Stimulated activated naive CD8-positive, alpha-beta T cell treated with anti-CD3 and anti-CD28 coated beads, Interleukin-15, Interleukin-2, amounts not matched to agents 100 ng/mL and 50 ng/mL, for 24 hours (primary cell): ENCODE results near the gene STARD13.

Experiments
- H3K27ac Mint-ChIP-seq: one replicate; pipeline ENCODE4 v1.8.0; 2021; ENCODE audit warnings: mild to moderate bottlenecking, mixed read lengths
- H3K27me3 Mint-ChIP-seq: one replicate; pipeline ENCODE4 v1.8.0; 2021; ENCODE audit warnings: mixed read lengths
- H3K36me3 Mint-ChIP-seq: one replicate; pipeline ENCODE4 v1.8.0; 2021; ENCODE audit warnings: low read depth, mixed read lengths
- H3K4me1 Mint-ChIP-seq: one replicate; pipeline ENCODE4 v1.8.0; 2021; ENCODE audit warnings: low read depth, mixed read lengths
- H3K4me3 Mint-ChIP-seq: one replicate; pipeline ENCODE4 v1.8.0; 2021; ENCODE audit warnings: mild to moderate bottlenecking, mixed read lengths
- H3K9me3 Mint-ChIP-seq: one replicate; pipeline ENCODE4 v1.8.0; 2021; ENCODE audit warnings: mixed read lengths

STARD13 gene

GRCh38 chr13:33219926-33220325 lies 65.6 kb downstream of the STARD13 start:
- Mint-ChIP-seq H3K36me3 (no peaks in the 10 kb centered on the region), H3K27me3 (no peaks in the 10 kb centered on the region), H3K4me3 (no peak overlapping the region), H3K27ac (no peak overlapping the region), H3K4me1 (no peaks in the 10 kb centered on the region), H3K9me3 (no peaks in the 10 kb centered on the region)

- Mint-ChIP-seq H3K4me3 (no peak overlapping the region), H3K9me3 (no peaks in the 10 kb centered on the region), H3K4me1 (no peaks in the 10 kb centered on the region), H3K36me3 (no peaks in the 10 kb centered on the region), H3K27ac (no peak overlapping the region), H3K27me3 (no peaks in the 10 kb centered on the region)
Observed at GRCh38 chr13:33218426-33218825, 67.1 kb downstream of the STARD13 start.

- no peaks in the 10 kb centered on the region for H3K27me3 Mint-ChIP-seq
- no peak overlapping the region for H3K27ac Mint-ChIP-seq
- H3K4me1 Mint-ChIP-seq: no peaks in the 10 kb centered on the region
- H3K36me3 Mint-ChIP-seq: no peaks in the 10 kb centered on the region
- H3K4me3 Mint-ChIP-seq: no peak overlapping the region
- no peaks in the 10 kb centered on the region for H3K9me3 Mint-ChIP-seq
Observed at GRCh38 chr13:33218020-33218419, 67.5 kb downstream of the STARD13 start.

- H3K36me3 Mint-ChIP-seq: no peaks in the 10 kb centered on the region
- no peak overlapping the region for H3K4me3 Mint-ChIP-seq
- H3K9me3 Mint-ChIP-seq: no peaks in the 10 kb centered on the region
- no peaks in the 10 kb centered on the region for H3K27me3 Mint-ChIP-seq
- H3K4me1 Mint-ChIP-seq: no peaks in the 10 kb centered on the region
- H3K27ac Mint-ChIP-seq: no peak overlapping the region
Observed at GRCh38 chr13:33217256-33217655, 68.3 kb downstream of the STARD13 start.

- Mint-ChIP-seq H3K4me1 (no peaks in the 10 kb centered on the region), H3K27ac (no peak overlapping the region), H3K9me3 (no peaks in the 10 kb centered on the region), H3K36me3 (no peaks in the 10 kb centered on the region), H3K27me3 (no peaks in the 10 kb centered on the region), H3K4me3 (no peak overlapping the region)
Observed at GRCh38 chr13:33213797-33214196, 71.8 kb downstream of the STARD13 start.

GRCh38 chr13:33213024-33213768 lies 72.4 kb downstream of the STARD13 start:
- no peak overlapping the region for H3K27ac Mint-ChIP-seq
- H3K4me3 Mint-ChIP-seq: no peak overlapping the region
- no peaks in the 10 kb centered on the region for H3K9me3 Mint-ChIP-seq
- no peaks in the 10 kb centered on the region for H3K27me3 Mint-ChIP-seq
- no peaks in the 10 kb centered on the region for H3K4me1 Mint-ChIP-seq
- H3K36me3 Mint-ChIP-seq: no peaks in the 10 kb centered on the region

GRCh38 chr13:33212396-33212795 lies 73.2 kb downstream of the STARD13 start:
- H3K27me3 Mint-ChIP-seq: no peaks in the 10 kb centered on the region
- H3K27ac Mint-ChIP-seq: no peak overlapping the region
- H3K4me1 Mint-ChIP-seq: no peaks in the 10 kb centered on the region
- H3K4me3 Mint-ChIP-seq: no peak overlapping the region
- no peaks in the 10 kb centered on the region for H3K36me3 Mint-ChIP-seq
- H3K9me3 Mint-ChIP-seq: no peaks in the 10 kb centered on the region

- Mint-ChIP-seq H3K9me3 (no peaks in the 10 kb centered on the region), H3K4me1 (peaks cover 9% of the 10 kb centered on the region), H3K27ac (no peak overlapping the region), H3K36me3 (no peaks in the 10 kb centered on the region), H3K27me3 (no peaks in the 10 kb centered on the region), H3K4me3 (no peak overlapping the region)
Observed at GRCh38 chr13:33210090-33210489, 75.5 kb downstream of the STARD13 start.

- Mint-ChIP-seq H3K36me3 (no peaks in the 10 kb centered on the region), H3K4me1 (peaks cover 14% of the 10 kb centered on the region), H3K27me3 (peaks cover 7% of the 10 kb centered on the region), H3K27ac (no peak overlapping the region), H3K9me3 (no peaks in the 10 kb centered on the region), H3K4me3 (no peak overlapping the region)
Observed at GRCh38 chr13:33208290-33209220, 77.0 kb downstream of the STARD13 start.

- H3K36me3 Mint-ChIP-seq: no peaks in the 10 kb centered on the region
Observed at GRCh38 chr13:33207615-33207961, 78.0 kb downstream of the STARD13 start.

GRCh38 chr13:33206945-33207614 lies 78.5 kb downstream of the STARD13 start:
- Mint-ChIP-seq H3K4me1 (peaks cover 23% of the 10 kb centered on the region), H3K36me3 (no peaks in the 10 kb centered on the region), H3K9me3 (no peaks in the 10 kb centered on the region), H3K27me3 (peaks cover 14% of the 10 kb centered on the region), H3K4me3 (no peak overlapping the region), H3K27ac (no peak overlapping the region)

More at GRCh38 chr13:33207615-33207961, 78.0 kb downstream of the STARD13 start:
- H3K4me1 Mint-ChIP-seq: peaks cover 19% of the 10 kb centered on the region
- H3K27ac Mint-ChIP-seq: no peak overlapping the region
- H3K9me3 Mint-ChIP-seq: no peaks in the 10 kb centered on the region
- no peak overlapping the region for H3K4me3 Mint-ChIP-seq
- peaks cover 9% of the 10 kb centered on the region for H3K27me3 Mint-ChIP-seq

GRCh38 chr13:33206425-33206824 lies 79.1 kb downstream of the STARD13 start:
- Mint-ChIP-seq H3K36me3 (no peaks in the 10 kb centered on the region), H3K9me3 (no peaks in the 10 kb centered on the region), H3K4me3 (no peak overlapping the region), H3K27ac (no peak overlapping the region), H3K4me1 (peaks cover 23% of the 10 kb centered on the region), H3K27me3 (peaks cover 14% of the 10 kb centered on the region)

GRCh38 chr13:33205804-33206221 lies 79.7 kb downstream of the STARD13 start:
- H3K27ac Mint-ChIP-seq: peak overlapping the region; percentile 26
- no peak overlapping the region for H3K4me3 Mint-ChIP-seq

GRCh38 chr13:33205224-33205623 lies 80.3 kb downstream of the STARD13 start:
- Mint-ChIP-seq H3K36me3 (no peaks in the 10 kb centered on the region), H3K4me3 (no peak overlapping the region), H3K27me3 (peaks cover 14% of the 10 kb centered on the region), H3K4me1 (peaks cover 23% of the 10 kb centered on the region), H3K9me3 (no peaks in the 10 kb centered on the region), H3K27ac (no peak overlapping the region)

More at GRCh38 chr13:33205804-33206221, 79.7 kb downstream of the STARD13 start:
- Mint-ChIP-seq H3K4me1 (peaks cover 23% of the 10 kb centered on the region), H3K9me3 (no peaks in the 10 kb centered on the region), H3K36me3 (no peaks in the 10 kb centered on the region), H3K27me3 (peaks cover 14% of the 10 kb centered on the region)
